Panc1 (cell line): Measurements from ENCODE around the gene GGTLC3. TPM values are rescaled to one million over a fixed set of nuclear protein-coding genes. Genes with fewer than 3 reads are reported as not detected.
"Not testable (repeated sequence)": the region's sequence is repeated elsewhere in the genome, so short reads cannot be mapped to it uniquely, and the experiment has no call there.

ENCODE experiments used
- ATAC-seq: fragments of 200-7000 bp; cut with Tn5 transposase; 2 replicates; pipeline ENCODE4 v1.9.1; 2020; ENCODE audit warnings: mild to moderate bottlenecking, moderate library complexity
- BruUV-seq: library from RNA; stranded (reverse); fragments of 400-500 nt; replicated peaks from 2 replicates; lab custom pipeline; 2021; lab: Mats Ljungman, UMichigan
- CTCF ChIA-PET: fragments of 300-600 bp; sonication (Branson Sonifier 250); formaldehyde crosslinking; loops from one replicate; lab custom pipeline; 2022; ENCODE audit warnings: antibody characterized with exemption; lab: Charles Lee
- POLR2A ChIA-PET: fragments of 300-600 bp; sonication (Branson Sonifier 250); formaldehyde crosslinking; loops from one replicate; lab custom pipeline; 2022; ENCODE audit warnings: antibody characterized with exemption; lab: Charles Lee
- DNase-seq: peaks from one replicate; pipeline ENCODE4 v3.0.0-alpha.2; 2010; ENCODE audit warnings: low read depth, low spot score
- H3K27ac ChIP-seq: 2 replicates; pipeline ENCODE4 v1.5.1; 2011; ENCODE audit warnings: mild to moderate bottlenecking, low read length, inconsistent platforms
- H3K27me3 ChIP-seq: fragments of 200-500 bp; sonication (Bioruptor generic); 2 replicates; pipeline ENCODE4 v1.6.0; 2014; ENCODE audit warnings: low read length, inconsistent platforms; ENCODE audit not compliant: control insufficient read depth, insufficient read depth
- H3K36me3 ChIP-seq: fragments of 200-500 bp; sonication (Bioruptor generic); 2 replicates; pipeline ENCODE4 v1.5.1; 2014; ENCODE audit warnings: inconsistent platforms, mild to moderate bottlenecking, low read length, moderate library complexity; ENCODE audit not compliant: control insufficient read depth, insufficient read depth
- H3K4me1 ChIP-seq: 2 replicates; pipeline ENCODE4 v1.5.1; 2011; ENCODE audit warnings: inconsistent platforms, mild to moderate bottlenecking, low read length, moderate library complexity; ENCODE audit not compliant: control insufficient read depth, insufficient read depth
- H3K4me3 ChIP-seq, 2 experiments: 2 replicates each; pipeline ENCODE4 v1.5.1; 2011 to 2012; ENCODE audit warnings: low read depth in 2 of 2, low read length in 2 of 2, mild to moderate bottlenecking in 2 of 2, inconsistent platforms in 1 of 2, moderate library complexity in 1 of 2
- H3K9me3 ChIP-seq: fragments of 200-500 bp; sonication (Bioruptor generic); 2 replicates; pipeline ENCODE4 v1.5.1; 2014; ENCODE audit warnings: low read depth, mild to moderate bottlenecking, inconsistent platforms, low read length, moderate library complexity; ENCODE audit not compliant: control insufficient read depth, insufficient read depth
- in situ Hi-C: cut with HindIII; loops from 2 replicates; pipeline ENCODE4 v1.10.0; 2016; ENCODE audit warnings: low sequenced_read_pairs, low pct_unique_long_range_greater_than_20kb
- intact Hi-C: fragments of 100-400 bp; cut with micrococcal nuclease; formaldehyde crosslinking; loops from one replicate; pipeline ENCODE4 v1.10.0; 2022; ENCODE audit not compliant: unreplicated experiment
- total RNA-seq: library from RNA; stranded (reverse); gene quantifications from one replicate; pipeline ENCODE4 v1.2.1, GENCODE V29; 2021; ENCODE audit not compliant: unreplicated experiment

The GGTLC3 gene
- total RNA-seq, 1 experiment from 2014 or later, result not detected

DNA sequence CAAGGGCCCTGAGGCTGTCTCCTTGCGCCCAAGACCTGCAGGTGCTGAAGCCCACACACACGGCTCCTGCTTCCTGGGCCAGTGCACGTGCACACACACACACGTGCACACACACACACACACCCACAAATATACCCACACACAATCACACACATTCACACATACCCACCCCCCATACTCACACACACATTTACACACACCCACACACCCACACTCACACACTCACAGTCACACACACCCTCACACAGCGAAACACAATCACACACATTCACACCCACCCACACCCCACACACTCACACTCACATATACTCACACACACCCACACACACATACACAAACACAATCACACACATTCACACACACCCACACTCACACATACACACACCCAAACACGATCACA is 6.6 kb downstream of the GGTLC3 start:
- intact Hi-C loops, H3K4me3 ChIP-seq, POLR2A ChIA-PET, ATAC-seq, H3K4me1 ChIP-seq, in situ Hi-C loops, CTCF ChIA-PET, H3K9me3 ChIP-seq, H3K27ac ChIP-seq, BruUV-seq, DNase-seq, H3K36me3 ChIP-seq, H3K27me3 ChIP-seq: not testable (repeated sequence)

DNA sequence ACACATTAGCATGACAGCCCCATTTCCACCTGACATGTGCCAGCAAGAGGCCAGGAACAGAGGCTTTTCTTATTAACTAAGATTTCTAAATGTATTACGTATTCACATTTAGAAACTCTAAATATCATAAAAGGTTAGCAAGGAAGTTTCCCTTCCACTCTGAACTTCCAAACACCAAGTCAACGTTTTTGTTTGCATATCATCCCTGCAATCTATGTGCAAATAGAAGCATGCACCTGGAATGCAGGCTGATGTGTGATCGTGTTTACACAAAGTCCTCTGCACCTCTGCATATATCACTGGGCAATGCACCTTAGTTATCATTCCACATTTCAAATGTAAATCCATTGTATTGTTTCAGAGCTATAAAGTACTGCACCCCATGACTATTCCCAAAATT is 21.7 kb downstream of the GGTLC3 start:
- H3K27ac ChIP-seq, H3K36me3 ChIP-seq, H3K27me3 ChIP-seq, DNase-seq, intact Hi-C loops, in situ Hi-C loops, CTCF ChIA-PET, ATAC-seq, POLR2A ChIA-PET, H3K4me3 ChIP-seq, H3K4me1 ChIP-seq, BruUV-seq, H3K9me3 ChIP-seq: not testable (repeated sequence)

Other genes starting within 250 kb of the GGTLC3 start
- gene TMEM191B, start 9.6 kb upstream of the GGTLC3 start, total RNA-seq, result 3.7 TPM
- gene RIMBP3, start 93.8 kb upstream of the GGTLC3 start, total RNA-seq, result 1.5 TPM